PC-9 (cell line): Measurements from ENCODE around the gene COL4A2. TPM values are rescaled to one million over a fixed set of nuclear protein-coding genes. Genes with fewer than 3 reads are reported as not detected.

ENCODE experiments used
- BruUV-seq: library from RNA; stranded (reverse); fragments of 400-500 nt; replicated peaks from 2 replicates; lab custom pipeline; 2021; lab: Mats Ljungman, UMichigan
- CTCF ChIA-PET: fragments of 300-600 bp; sonication (Branson Sonifier 250); formaldehyde crosslinking; loops from one replicate; lab custom pipeline; 2022; ENCODE audit warnings: antibody characterized with exemption; lab: Charles Lee
- POLR2A ChIA-PET: fragments of 300-600 bp; sonication (Branson Sonifier 250); formaldehyde crosslinking; loops from one replicate; lab custom pipeline; 2022; ENCODE audit warnings: antibody characterized with exemption; ENCODE audit not compliant: unreplicated experiment; lab: Charles Lee
- DNase-seq, 2 experiments: peaks; one replicate each; pipeline versions ENCODE4 v3.0.0 to v3.0.0-alpha.2; 2015 to 2022; ENCODE audit warnings: mixed read lengths in 1 of 2
- H2AFZ ChIP-seq: fragments of 200-600 bp; sonication (generic); 2 replicates; pipeline ENCODE4 v1.8.1; 2017; ENCODE audit warnings: antibody characterized with exemption
- H3F3A ChIP-seq: fragments of 200-600 bp; sonication (generic); 2 replicates; pipeline ENCODE4 v1.8.1; 2017; ENCODE audit warnings: antibody characterized with exemption, mild to moderate bottlenecking, low read depth; ENCODE audit not compliant: insufficient read depth
- H3K27ac ChIP-seq: fragments of 200-600 bp; sonication (generic); 2 replicates; pipeline ENCODE4 v1.6.1; 2016; ENCODE audit warnings: mixed run types
- H3K27me3 ChIP-seq: fragments of 200-600 bp; sonication (generic); 2 replicates; pipeline ENCODE4 v1.6.1; 2016; ENCODE audit warnings: low read depth, mixed run types; ENCODE audit not compliant: insufficient read depth
- H3K36me3 ChIP-seq: fragments of 200-600 bp; sonication (generic); 2 replicates; pipeline ENCODE4 v1.6.1; 2016; ENCODE audit warnings: low read depth, mixed run types
- H3K4me1 ChIP-seq: fragments of 200-600 bp; sonication (generic); replicated peaks from 2 replicates; pipeline ENCODE4 v1.6.1; 2016; ENCODE audit warnings: mixed run types; ENCODE audit not compliant: insufficient read depth
- H3K4me2 ChIP-seq: fragments of 200-600 bp; sonication (generic); 2 replicates; pipeline ENCODE4 v1.6.1; 2017; ENCODE audit warnings: mixed run types
- H3K4me3 ChIP-seq: fragments of 200-600 bp; sonication (generic); 2 replicates; pipeline ENCODE4 v1.6.1; 2016; ENCODE audit warnings: mixed run types
- H3K79me2 ChIP-seq: fragments of 200-600 bp; sonication (generic); 2 replicates; pipeline ENCODE4 v1.6.1; 2017; ENCODE audit warnings: low read depth, mixed run types
- H3K9me2 ChIP-seq: fragments of 200-600 bp; sonication (generic); 2 replicates; pipeline ENCODE4 v1.8.1; 2017; ENCODE audit warnings: mild to moderate bottlenecking; ENCODE audit not compliant: insufficient read depth
- H3K9me3 ChIP-seq: fragments of 200-600 bp; sonication (generic); 2 replicates; pipeline ENCODE4 v1.8.1; 2016; ENCODE audit warnings: low read depth; ENCODE audit not compliant: insufficient read depth
- H4K20me1 ChIP-seq: fragments of 200-600 bp; sonication (generic); 2 replicates; pipeline ENCODE4 v1.8.1; 2017; ENCODE audit not compliant: insufficient read depth
- EZH2 ChIP-seq: fragments of 200-600 bp; sonication (generic); IDR thresholded peaks from 2 replicates; pipeline ENCODE4 v1.8.0; 2017; ENCODE audit warnings: antibody characterized with exemption, low read depth
- intact Hi-C: fragments of 100-400 bp; cut with micrococcal nuclease; formaldehyde crosslinking; loops from one replicate; pipeline ENCODE4 v1.10.0; 2022; ENCODE audit not compliant: unreplicated experiment
- total RNA-seq: library from RNA; stranded (reverse); gene quantifications from 2 replicates; pipeline ENCODE4 v1.2.3, GENCODE V29; 2021
- TF ChIP-seq, protein P1 (sequence below): fragments of 200-600 bp; sonication (generic); conservative IDR thresholded peaks from 2 replicates; pipeline ENCODE4 v1.6.1; 2017; ENCODE audit warnings: mixed run types, antibody characterized with exemption, mild to moderate bottlenecking, moderate library complexity

Gene COL4A2
- total RNA-seq, 1 experiment from 2014 or later: 1.2 TPM

DNA sequence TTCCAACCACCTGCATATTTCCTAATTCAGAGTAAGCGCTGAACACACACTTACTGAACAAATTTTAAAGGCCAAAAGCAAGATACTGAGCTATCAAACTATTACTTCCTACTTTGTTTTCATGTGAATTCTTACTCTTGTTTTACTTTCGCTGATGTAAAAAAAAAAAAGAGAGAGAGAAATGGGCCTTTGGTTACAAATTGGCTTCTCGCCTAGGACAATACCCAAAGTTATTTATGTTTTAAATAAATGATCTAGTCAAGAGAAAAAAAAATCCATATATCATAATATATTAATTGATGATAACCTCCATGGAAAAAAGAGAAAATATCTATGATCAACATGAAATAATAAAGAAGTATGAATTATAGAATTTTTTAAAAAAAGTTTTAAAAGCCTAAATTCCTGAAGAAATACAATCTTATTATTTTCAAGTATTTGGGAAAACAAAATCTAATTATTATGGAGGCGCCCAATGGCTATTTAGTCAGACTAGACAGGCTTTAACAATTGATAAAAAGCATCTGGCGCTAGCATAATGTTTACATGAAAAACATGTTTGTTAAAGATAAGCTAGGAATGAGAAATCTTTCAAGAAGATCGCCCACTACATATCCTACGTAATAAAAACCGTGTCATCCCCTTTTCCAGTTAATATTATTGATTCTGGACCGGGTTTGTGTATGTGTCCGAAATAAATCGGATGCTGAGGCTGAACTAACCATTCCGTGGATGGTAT is 9.1 kb upstream of the COL4A2 start:
- ChIA-PET POLR2A (no interaction called here), CTCF (no interaction called here)
- H3K9me3 ChIP-seq: no peaks in the 10 kb centered on the region
- H3K4me1 ChIP-seq: no peaks in the 10 kb centered on the region
- H3K4me3 ChIP-seq: no peak overlapping the region
- intact Hi-C loops: no loop called here
- no TSS peak for BruUV-seq
- H3K79me2 ChIP-seq: no peaks in the 10 kb centered on the region
- no peaks in the 10 kb centered on the region for H3F3A ChIP-seq
- H3K27ac ChIP-seq: no peak overlapping the region
- TF ChIP-seq, protein P1, sequence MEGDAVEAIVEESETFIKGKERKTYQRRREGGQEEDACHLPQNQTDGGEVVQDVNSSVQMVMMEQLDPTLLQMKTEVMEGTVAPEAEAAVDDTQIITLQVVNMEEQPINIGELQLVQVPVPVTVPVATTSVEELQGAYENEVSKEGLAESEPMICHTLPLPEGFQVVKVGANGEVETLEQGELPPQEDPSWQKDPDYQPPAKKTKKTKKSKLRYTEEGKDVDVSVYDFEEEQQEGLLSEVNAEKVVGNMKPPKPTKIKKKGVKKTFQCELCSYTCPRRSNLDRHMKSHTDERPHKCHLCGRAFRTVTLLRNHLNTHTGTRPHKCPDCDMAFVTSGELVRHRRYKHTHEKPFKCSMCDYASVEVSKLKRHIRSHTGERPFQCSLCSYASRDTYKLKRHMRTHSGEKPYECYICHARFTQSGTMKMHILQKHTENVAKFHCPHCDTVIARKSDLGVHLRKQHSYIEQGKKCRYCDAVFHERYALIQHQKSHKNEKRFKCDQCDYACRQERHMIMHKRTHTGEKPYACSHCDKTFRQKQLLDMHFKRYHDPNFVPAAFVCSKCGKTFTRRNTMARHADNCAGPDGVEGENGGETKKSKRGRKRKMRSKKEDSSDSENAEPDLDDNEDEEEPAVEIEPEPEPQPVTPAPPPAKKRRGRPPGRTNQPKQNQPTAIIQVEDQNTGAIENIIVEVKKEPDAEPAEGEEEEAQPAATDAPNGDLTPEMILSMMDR: no peak
- no peak for TF ChIP-seq EZH2
- no peak overlapping the region for H2AFZ ChIP-seq
- H4K20me1 ChIP-seq: no peaks in the 10 kb centered on the region
- no peak overlapping the region for H3K4me2 ChIP-seq
- H3K27me3 ChIP-seq: no peaks in the 10 kb centered on the region
- no peak for DNase-seq
- H3K9me2 ChIP-seq: no peaks in the 10 kb centered on the region
- H3K36me3 ChIP-seq: no peaks in the 10 kb centered on the region

DNA sequence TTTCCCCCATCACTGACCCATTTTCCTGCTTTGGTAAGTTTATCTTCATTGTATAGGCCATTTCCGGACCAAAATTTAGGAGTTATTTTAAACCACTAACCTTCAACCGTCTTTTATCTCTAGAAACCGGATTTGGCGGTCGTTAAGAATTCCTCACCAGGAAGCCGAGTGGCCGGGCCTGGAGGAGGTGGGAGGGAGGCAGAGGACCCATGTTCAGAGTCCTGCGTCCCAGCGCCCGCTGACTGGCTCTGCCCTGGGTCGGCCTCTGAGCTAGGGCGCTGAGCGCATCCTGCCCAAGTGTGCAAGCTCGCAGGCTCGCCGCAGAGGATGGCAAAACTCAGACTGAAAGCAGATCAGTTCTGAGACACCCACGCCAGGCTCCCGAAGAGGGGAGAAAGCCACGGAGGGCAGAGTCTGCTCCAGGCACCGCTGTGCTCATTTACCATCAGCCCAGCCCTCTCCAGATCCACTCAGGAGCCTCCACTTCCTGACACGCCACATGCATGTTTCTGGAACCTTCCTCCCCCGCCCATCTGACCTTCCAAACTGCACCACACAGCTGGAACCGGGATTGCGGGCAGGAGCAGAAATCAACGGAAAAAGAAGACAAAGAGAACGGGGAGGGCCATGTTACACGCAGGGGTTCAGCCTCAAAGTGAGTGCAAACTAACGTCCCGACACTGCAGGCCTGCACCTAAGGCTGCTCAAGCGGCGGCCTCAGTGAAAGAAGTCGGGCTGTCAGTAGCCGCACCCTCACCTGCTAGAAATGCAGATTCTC is 8.4 kb upstream of the COL4A2 start:
- Histone ChIP-seq H3K36me3 (no peaks in the 10 kb centered on the region), H3K4me3 (no peak overlapping the region), H3K27ac (no peak overlapping the region), H2AFZ (no peak overlapping the region), H4K20me1 (no peaks in the 10 kb centered on the region), H3K27me3 (no peaks in the 10 kb centered on the region), H3K79me2 (no peaks in the 10 kb centered on the region), H3K4me1 (peaks cover 2% of the 10 kb centered on the region), H3F3A (peaks cover under 1% of the 10 kb centered on the region; the same call in 1 of the 2 replicates), H3K4me2 (no peak overlapping the region), H3K9me2 (no peaks in the 10 kb centered on the region), H3K9me3 (no peaks in the 10 kb centered on the region)
- intact Hi-C loops: no loop called here
- ChIA-PET CTCF (no interaction called here), POLR2A (interaction anchor here (0.5 kb wide), 1 partner anchor 49 kb away, joined by 4 read pairs; no protein-coding TSS in a partner anchor)
- BruUV-seq: no TSS peak
- DNase-seq: no peak
- TF ChIP-seq EZH2: no peak
- TF ChIP-seq, protein P1: no peak

DNA sequence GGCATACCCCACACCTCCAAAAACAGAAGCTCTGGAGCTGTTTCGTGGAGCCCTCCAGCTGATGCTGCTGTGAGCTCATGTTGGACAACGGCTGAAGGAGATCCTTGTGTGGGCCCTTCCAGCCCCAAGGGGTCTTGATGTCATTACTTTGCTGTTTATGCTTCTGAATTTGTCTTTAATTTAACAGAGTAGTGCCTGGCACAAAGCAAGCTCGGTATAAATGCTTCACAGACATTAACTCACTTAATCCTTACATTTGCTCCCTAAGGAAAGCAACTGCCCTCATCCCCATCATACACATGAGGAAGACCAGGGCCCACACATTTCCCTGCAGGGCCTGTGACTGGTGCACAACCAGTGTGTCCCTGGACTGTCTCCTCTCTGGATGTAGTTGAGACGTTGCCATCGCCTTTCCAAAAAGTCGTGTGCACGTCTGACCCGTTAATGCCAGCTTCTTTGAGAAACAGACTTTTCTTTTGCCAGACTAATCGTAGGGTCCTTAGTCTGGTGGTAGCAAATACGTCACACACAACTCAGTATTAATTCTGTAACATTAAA is 7.7 kb upstream of the COL4A2 start:
- DNase-seq: no peak
- peaks cover 9% of the 10 kb centered on the region for H3K4me1 ChIP-seq
- no peaks in the 10 kb centered on the region for H4K20me1 ChIP-seq
- BruUV-seq: no TSS peak
- intact Hi-C loops: no loop called here
- no peaks in the 10 kb centered on the region for H3K9me2 ChIP-seq
- ChIA-PET CTCF (no interaction called here), POLR2A (interaction anchor here (0.5 kb wide), 1 partner anchor 48 kb away, joined by 4 read pairs; no protein-coding TSS in a partner anchor)
- no peaks in the 10 kb centered on the region for H3K27me3 ChIP-seq
- peaks cover 8% of the 10 kb centered on the region; the same call in 1 of the 2 replicates for H3F3A ChIP-seq
- no peak overlapping the region for H3K4me2 ChIP-seq
- no peaks in the 10 kb centered on the region for H3K79me2 ChIP-seq
- no peaks in the 10 kb centered on the region for H3K9me3 ChIP-seq
- no peak overlapping the region for H2AFZ ChIP-seq
- no peak overlapping the region for H3K27ac ChIP-seq
- H3K4me3 ChIP-seq: no peak overlapping the region
- no peak for TF ChIP-seq EZH2
- TF ChIP-seq, protein P1: no peak
- no peaks in the 10 kb centered on the region for H3K36me3 ChIP-seq
